Measurements from ENCODE around the gene ANKRA2.

Gene ANKRA2

GRCh38 chr5:73591102-73591695, 25.8 kb upstream of the ANKRA2 start:
- TF ChIP-seq CTCF (IDR thresholded peaks at IDR 0.05; ENCODE audit: control insufficient read depth, insufficient read depth, low read depth, low read length, missing control alignments), result peak; percentile 59
- DNase-seq (ENCODE audit: low read depth), result peak; percentile 78
- no peak overlapping the region for H3K4me3 ChIP-seq (ENCODE audit: control insufficient read depth, low read depth, low read length)

GRCh38 chr5:73587923-73588322, 22.5 kb upstream of the ANKRA2 start:
- TF ChIP-seq CTCF (IDR thresholded peaks at IDR 0.05; ENCODE audit: control insufficient read depth, insufficient read depth, low read depth, low read length, missing control alignments), result no peak
- no peak overlapping the region for H3K4me3 ChIP-seq (ENCODE audit: control insufficient read depth, low read depth, low read length)
- no peak for DNase-seq (ENCODE audit: low read depth)

- no peak for DNase-seq (ENCODE audit: low read depth)
- no peak overlapping the region for H3K4me3 ChIP-seq (ENCODE audit: control insufficient read depth, low read depth, low read length)
- TF ChIP-seq CTCF (IDR thresholded peaks at IDR 0.05; ENCODE audit: control insufficient read depth, insufficient read depth, low read depth, low read length, missing control alignments), result no peak
Observed at GRCh38 chr5:73582285-73583145, 17.1 kb upstream of the ANKRA2 start.

- TF ChIP-seq CTCF (IDR thresholded peaks at IDR 0.05; ENCODE audit: control insufficient read depth, insufficient read depth, low read depth, low read length, missing control alignments), result no peak
- DNase-seq (ENCODE audit: low read depth), result no peak
- H3K4me3 ChIP-seq (ENCODE audit: control insufficient read depth, low read depth, low read length), result peak overlapping the region; percentile 69
Observed at GRCh38 chr5:73565969-73566547, 619 bp upstream of the ANKRA2 start.

- TF ChIP-seq CTCF (IDR thresholded peaks at IDR 0.05; ENCODE audit: control insufficient read depth, insufficient read depth, low read depth, low read length, missing control alignments), result no peak
- no peak for DNase-seq (ENCODE audit: low read depth)
- peak overlapping the region; percentile 69 for H3K4me3 ChIP-seq (ENCODE audit: control insufficient read depth, low read depth, low read length)
Observed at GRCh38 chr5:73564675-73565074, 764 bp downstream of the ANKRA2 start.

- DNase-seq (ENCODE audit: low read depth), result no peak
- peak overlapping the region; percentile 69 for H3K4me3 ChIP-seq (ENCODE audit: control insufficient read depth, low read depth, low read length)
- TF ChIP-seq CTCF (IDR thresholded peaks at IDR 0.05; ENCODE audit: control insufficient read depth, insufficient read depth, low read depth, low read length, missing control alignments), result no peak
Observed at GRCh38 chr5:73564018-73564417, 1.4 kb downstream of the ANKRA2 start.

Data from AG09309 (cell line).